GM12878 (cell line): ENCODE measurements around the gene MCUB. TPM values are rescaled to one million over a fixed set of nuclear protein-coding genes. Genes with fewer than 3 reads are reported as not detected.
"Not testable (repeated sequence)": the region's sequence is repeated elsewhere in the genome, so short reads cannot be mapped to it uniquely, and the experiment has no call there.

Experiments
- ATAC-seq: fragments of 200-7000 bp; cut with Tn5 transposase; 3 replicates; pipeline ENCODE4 v1.9.1; 2020; ENCODE audit warnings: mild to moderate bottlenecking, moderate library complexity
- BruUV-seq: library from RNA; stranded (reverse); fragments of 400-500 nt; replicated peaks from 2 replicates; lab custom pipeline; 2021; lab: Mats Ljungman, UMichigan
- CTCF ChIA-PET: fragments of 300-600 bp; sonication (Branson Sonifier 250); formaldehyde crosslinking; extraction: SDS; loops from one replicate; lab custom pipeline; 2021; ENCODE audit warnings: inconsistent platforms; lab: Yijun Ruan, JAX
- POLR2A ChIA-PET: fragments of 350-600 bp; formaldehyde crosslinking; extraction: SDS; loops from one replicate; lab custom pipeline; 2021; ENCODE audit warnings: inconsistent platforms; lab: Charles Lee
- RAD21 ChIA-PET: fragments of 300-600 bp; sonication (Branson Sonifier 250); formaldehyde crosslinking; loops from one replicate; lab custom pipeline; 2023; ENCODE audit warnings: antibody characterized with exemption; ENCODE audit not compliant: unreplicated experiment; lab: Charles Lee
- SMC1A ChIA-PET: fragments of 300-600 bp; sonication (Branson Sonifier 250); formaldehyde crosslinking; loops from one replicate; lab custom pipeline; 2023; ENCODE audit not compliant: unreplicated experiment, uncharacterized antibody; lab: Charles Lee
- DNase-seq: peaks from one replicate; pipeline ENCODE4 v3.0.0-alpha.2; 2011; ENCODE audit warnings: low read depth, low spot score
- FAIRE-seq: peaks from 3 replicates; lab custom pipeline; 2011; peaks lifted over from hg19 to GRCh38; lab: Jason Lieb, UNC
- H2AFZ ChIP-seq: 2 replicates; pipeline ENCODE4 v1.6.0; 2011; ENCODE audit warnings: low read depth, low read length, control low read depth; ENCODE audit not compliant: control insufficient read depth
- H3K27ac ChIP-seq: 2 replicates; pipeline ENCODE4 v1.5.1; 2011; ENCODE audit warnings: control low read depth; ENCODE audit not compliant: control insufficient read depth, insufficient read depth
- H3K27me3 ChIP-seq, 2 experiments: replicated peaks in 1 of 2; 2 replicates each; pipeline versions ENCODE4 v1.6.0 to v1.6.1; 2011; ENCODE audit warnings: low read length in 1 of 2; ENCODE audit not compliant: control insufficient read depth in 2 of 2, insufficient read depth in 2 of 2
- H3K36me3 ChIP-seq, 2 experiments: 2 replicates each; pipeline ENCODE4 v1.5.1; 2011; ENCODE audit warnings: low read length in 1 of 2; ENCODE audit not compliant: control insufficient read depth in 2 of 2, insufficient read depth in 2 of 2
- H3K4me1 ChIP-seq: 2 replicates; pipeline ENCODE4 v1.6.1; 2011; ENCODE audit warnings: mild to moderate bottlenecking, low read length, moderate library complexity, mixed read lengths; ENCODE audit not compliant: control insufficient read depth, insufficient read depth
- H3K4me2 ChIP-seq: 2 replicates; pipeline ENCODE4 v1.6.0; 2011; ENCODE audit warnings: control low read depth; ENCODE audit not compliant: control insufficient read depth, insufficient read depth
- H3K4me3 ChIP-seq: fragments of 200-600 bp; sonication (generic); 2 replicates; pipeline ENCODE4 v1.5.1; 2016
- H3K79me2 ChIP-seq: 2 replicates; pipeline ENCODE4 v1.6.0; 2011; ENCODE audit warnings: low read length; ENCODE audit not compliant: control insufficient read depth, insufficient read depth
- H3K9ac ChIP-seq: 2 replicates; pipeline ENCODE4 v1.8.0; 2011; ENCODE audit warnings: low read length, control low read depth, mixed read lengths; ENCODE audit not compliant: control insufficient read depth, insufficient read depth
- H3K9me3 ChIP-seq: replicated peaks from 3 replicates; pipeline ENCODE4 v1.5.1; 2011; ENCODE audit warnings: mild to moderate bottlenecking, low read length; ENCODE audit not compliant: control insufficient read depth, insufficient read depth
- H4K20me1 ChIP-seq: 2 replicates; pipeline ENCODE4 v1.6.0; 2011; ENCODE audit not compliant: control insufficient read depth, insufficient read depth
- WGBS: methylation state at CpG from one replicate; pipeline ENCODE4 v1.1.6; 2016; ENCODE audit warnings: low lambda C conversion rate; ENCODE audit not compliant: insufficient replicate concordance, insufficient coverage; ENCODE audit errors: missing lambda C conversion rate; 5-methylcytosine and 5-hydroxymethylcytosine counted together
- in situ Hi-C: fragments of 300-500 bp; cut with MboI; formaldehyde crosslinking; loops from 9 replicates; pipeline ENCODE4 v1.14.3; 2018; ENCODE audit warnings: mixed read lengths
- intact Hi-C: fragments of 100-400 bp; cut with micrococcal nuclease; formaldehyde crosslinking; loops from one replicate; pipeline ENCODE4 v1.14.2; 2022; ENCODE audit not compliant: unreplicated experiment
- polyA plus RNA-seq, 11 experiments: library from polyadenylated mRNA; depleted of rRNA in 4 of 11; unstranded in 6 of 11; stranded (reverse) in 5 of 11; fragments of >200 nt; fragmentation: Nextera tagmentation in 4 of 11; fragmentation: Illumina TruSeq in 1 of 11; extraction: Ambion mirVana in 4 of 11; extraction: Trizol in 1 of 11; gene quantifications; 1 replicate in 1 of 11; 2 replicates in 10 of 11; pipeline versions ENCODE4 v1.2.1 to v1.2.3, GENCODE V29; 2011 to 2016; ENCODE audit warnings: inconsistent platforms in 2 of 11, missing spikeins in 2 of 11, low read depth in 1 of 11
- total RNA-seq, 4 experiments: library from RNA; depleted of rRNA in 3 of 4; stranded (reverse); fragments of >200 nt in 3 of 4; fragmentation: Illumina TruSeq in 1 of 4; extraction: Trizol in 1 of 4; gene quantifications; 2 replicates each; pipeline versions ENCODE4 v1.2.1 to v1.2.3, GENCODE V29; 2013 to 2021

The MCUB gene
- total and polyA plus RNA-seq, 10 of the 15 experiments (the other 5 are each of a cell fraction or from before 2014, with no cell fraction given), result 4.7 to 63.7 (median 39.4) TPM

DNA sequence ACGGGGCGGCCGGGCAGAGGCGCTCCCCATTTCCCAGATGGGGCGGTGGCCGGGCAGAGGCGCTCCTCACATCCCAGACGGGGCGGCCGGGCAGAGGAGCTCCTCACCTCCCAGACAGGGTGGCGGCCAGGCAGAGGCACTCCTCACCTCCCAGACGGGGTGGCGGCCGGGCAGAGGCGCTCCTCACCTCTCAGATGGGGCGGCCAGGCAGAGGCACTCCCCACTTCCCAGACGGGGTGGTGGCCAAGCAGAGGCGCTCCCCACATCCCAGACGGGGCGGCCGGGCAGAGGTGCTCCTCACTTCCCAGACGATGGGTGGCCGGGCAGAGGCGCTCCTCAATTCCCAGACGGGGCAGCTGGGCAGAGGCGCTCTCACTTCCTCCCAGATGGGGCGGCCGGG is 118.4 kb downstream of the MCUB start:
- WGBS, result 94% methylated on average over 22 of the region's 28 CpGs
- DNase-seq, H3K9me3 ChIP-seq, H2AFZ ChIP-seq, H3K27ac ChIP-seq, H3K27me3 ChIP-seq, H3K4me2 ChIP-seq, CTCF ChIA-PET, H3K4me1 ChIP-seq, FAIRE-seq, ATAC-seq, H3K36me3 ChIP-seq, intact Hi-C loops, H3K9ac ChIP-seq, H4K20me1 ChIP-seq, H3K4me3 ChIP-seq, H3K79me2 ChIP-seq, SMC1A ChIA-PET, BruUV-seq, RAD21 ChIA-PET, POLR2A ChIA-PET, in situ Hi-C loops: not testable (repeated sequence)

- H3K9me3 ChIP-seq, SMC1A ChIA-PET, DNase-seq, H3K27me3 ChIP-seq, H3K9ac ChIP-seq, H3K4me2 ChIP-seq, H3K4me1 ChIP-seq, FAIRE-seq, H3K79me2 ChIP-seq, BruUV-seq, H2AFZ ChIP-seq, H3K36me3 ChIP-seq, RAD21 ChIA-PET, H3K27ac ChIP-seq, ATAC-seq, intact Hi-C loops, H3K4me3 ChIP-seq, POLR2A ChIA-PET, CTCF ChIA-PET, in situ Hi-C loops, H4K20me1 ChIP-seq: not testable (repeated sequence)
- WGBS, result 96% methylated on average over 12 of the region's 14 CpGs
Observed at GRCh38 chr4:109678925-109679324, 118.9 kb downstream of the MCUB start.
